HG03342 (cell line): Measurements from ENCODE around the gene NCOR2.

ENCODE experiments used
- ATAC-seq: cut with Tn5 transposase; IDR thresholded peaks from one replicate; pipeline ENCODE4 v1.9.1; 2021; ENCODE audit warnings: mild to moderate bottlenecking, moderate library complexity; ENCODE audit not compliant: unreplicated experiment

The NCOR2 gene

DNA sequence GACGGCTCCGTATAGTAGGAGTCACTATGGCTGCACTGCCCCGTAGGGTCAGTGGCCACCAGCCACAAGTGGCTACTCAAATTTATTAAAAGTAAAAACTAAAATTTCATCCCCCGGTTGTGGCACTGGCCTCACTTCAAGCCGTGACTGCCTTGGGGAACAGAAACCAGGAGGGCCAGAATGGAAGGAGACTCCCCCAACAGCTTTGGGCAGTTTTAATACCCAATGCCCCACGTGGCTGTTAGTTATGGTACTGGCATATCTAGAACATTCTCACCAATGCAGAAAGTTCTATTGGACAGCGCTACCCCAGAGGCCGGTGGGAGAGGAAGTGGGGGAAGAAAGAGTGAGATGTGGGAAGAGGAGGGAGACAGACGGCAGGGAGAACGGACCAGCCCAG is 6.2 kb downstream of the NCOR2 start:
- no peak for ATAC-seq

DNA sequence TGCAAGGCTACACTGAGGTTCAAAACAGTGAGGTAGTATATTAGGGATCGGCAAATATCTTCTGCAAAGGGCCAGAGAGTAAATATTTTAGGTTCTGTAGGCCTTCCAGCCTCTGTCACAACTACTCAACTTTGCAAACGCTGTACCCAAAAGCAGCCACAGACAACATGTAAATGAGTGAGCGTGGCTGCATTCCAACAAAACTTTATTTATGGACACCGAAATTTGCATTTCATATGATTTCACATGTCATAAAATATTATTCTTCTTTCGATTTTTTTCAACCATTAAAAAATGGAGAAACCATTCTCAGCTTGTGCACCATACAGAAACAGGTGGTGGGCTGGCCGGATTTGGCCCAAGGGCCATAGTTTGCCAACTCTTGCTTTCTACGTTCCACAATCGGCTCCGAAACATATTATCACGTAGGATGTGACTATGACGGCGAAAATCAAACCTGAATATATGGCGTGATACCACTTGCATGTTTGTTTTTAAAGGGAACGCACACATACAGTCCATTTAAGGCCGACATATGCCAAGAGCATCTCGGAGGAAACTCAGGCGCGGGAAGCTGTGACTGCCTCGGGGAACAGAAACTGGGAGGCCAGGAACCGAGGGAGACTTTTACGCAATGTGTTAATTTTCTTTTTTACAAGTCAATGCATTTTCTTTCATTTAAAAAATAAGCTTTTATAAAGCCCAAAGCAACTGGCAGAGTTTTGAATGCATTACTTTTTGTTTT is 7.1 kb downstream of the NCOR2 start:
- ATAC-seq: no peak

DNA sequence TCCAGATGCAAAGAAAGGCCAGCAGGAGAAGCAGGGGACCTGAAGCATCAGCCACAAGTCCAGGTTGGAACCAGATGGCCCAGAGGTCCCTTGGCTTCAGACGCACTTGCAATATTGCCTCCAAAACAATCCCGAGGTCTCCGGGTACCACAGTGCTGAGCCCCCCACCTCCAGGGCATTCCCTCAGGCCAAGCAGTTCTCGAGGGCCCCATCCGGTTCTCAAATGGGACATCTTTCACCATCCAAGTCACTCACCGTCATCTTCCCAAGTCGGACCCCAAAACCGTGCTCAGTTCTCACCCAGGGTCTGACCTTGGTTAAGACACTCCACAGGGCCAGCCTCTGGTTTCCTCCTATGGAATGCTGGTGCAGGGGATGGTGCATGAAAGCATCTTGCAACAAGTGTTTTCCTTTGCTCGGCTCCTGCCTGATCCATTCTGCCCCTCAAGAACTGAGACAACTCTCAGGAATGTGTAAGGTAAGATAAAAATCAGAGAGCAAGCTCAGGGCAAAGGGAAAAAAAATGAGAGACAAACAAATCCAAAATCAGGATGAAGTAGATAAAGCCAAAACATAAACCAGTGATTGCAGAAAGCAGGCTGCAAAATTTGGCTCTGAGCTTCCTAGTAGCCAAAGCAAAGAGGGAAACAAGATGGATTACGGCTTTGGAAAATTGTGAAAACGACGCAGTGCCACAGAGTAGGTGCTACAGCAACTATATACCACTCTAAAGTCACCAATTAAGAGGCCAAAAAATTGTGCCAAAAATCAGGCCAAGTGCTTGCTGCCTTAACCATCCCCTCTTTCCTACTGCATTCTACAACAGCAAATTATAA is 8.0 kb downstream of the NCOR2 start:
- ATAC-seq: no peak

DNA sequence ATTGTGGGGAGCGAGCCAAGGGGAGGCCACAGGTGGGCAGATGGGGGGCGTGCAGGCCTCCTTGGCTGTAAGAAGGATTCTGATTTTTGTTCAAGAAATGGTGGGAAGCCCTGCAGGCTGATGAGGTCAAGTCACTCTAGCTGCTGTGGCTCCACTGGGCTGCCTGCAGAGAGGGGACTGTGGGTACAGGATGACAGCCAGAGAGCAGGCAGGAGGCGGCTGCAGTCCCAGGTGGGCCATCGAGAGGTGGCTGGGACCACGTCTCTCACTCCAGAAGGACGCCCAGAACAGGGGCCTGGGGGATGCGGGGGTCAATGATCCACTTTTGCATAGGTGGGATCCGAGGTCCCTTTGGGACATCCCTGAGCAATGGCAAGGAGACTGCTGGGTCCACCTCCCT is 9.1 kb downstream of the NCOR2 start:
- no peak for ATAC-seq

DNA sequence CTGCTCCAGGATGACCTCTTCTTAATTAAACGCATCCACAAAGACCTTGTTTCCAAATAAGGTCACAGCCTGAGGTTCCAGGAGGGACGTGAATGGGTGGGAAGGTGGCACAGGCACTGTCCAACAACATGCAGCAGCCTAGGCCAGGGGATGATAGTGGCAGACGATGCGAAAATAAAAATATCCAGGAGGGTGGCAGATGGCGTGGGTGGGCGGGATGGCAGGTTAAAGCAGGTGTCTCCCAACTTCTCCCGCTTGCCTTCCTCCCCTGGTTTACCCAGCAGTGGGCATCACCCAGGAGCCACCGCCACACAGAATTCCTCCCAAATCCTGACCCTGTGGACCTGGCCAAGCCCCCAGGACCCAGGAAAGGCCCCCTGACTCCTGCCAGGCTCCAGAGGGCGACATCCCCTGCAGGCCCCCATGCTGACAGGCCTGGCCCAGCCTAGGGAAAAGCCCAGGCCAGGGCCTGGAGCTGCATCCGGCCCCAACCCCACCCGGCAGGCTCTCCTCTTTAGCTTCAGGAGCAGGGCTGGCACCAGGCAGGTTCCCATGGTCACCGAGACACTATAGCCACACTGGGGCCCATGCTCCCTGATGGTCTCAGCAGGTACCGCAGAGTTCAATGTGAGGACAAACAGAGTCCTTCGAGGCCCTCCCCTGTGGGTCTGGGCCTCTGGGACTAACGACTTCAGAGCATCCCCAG is 9.7 kb downstream of the NCOR2 start:
- ATAC-seq: no peak

DNA sequence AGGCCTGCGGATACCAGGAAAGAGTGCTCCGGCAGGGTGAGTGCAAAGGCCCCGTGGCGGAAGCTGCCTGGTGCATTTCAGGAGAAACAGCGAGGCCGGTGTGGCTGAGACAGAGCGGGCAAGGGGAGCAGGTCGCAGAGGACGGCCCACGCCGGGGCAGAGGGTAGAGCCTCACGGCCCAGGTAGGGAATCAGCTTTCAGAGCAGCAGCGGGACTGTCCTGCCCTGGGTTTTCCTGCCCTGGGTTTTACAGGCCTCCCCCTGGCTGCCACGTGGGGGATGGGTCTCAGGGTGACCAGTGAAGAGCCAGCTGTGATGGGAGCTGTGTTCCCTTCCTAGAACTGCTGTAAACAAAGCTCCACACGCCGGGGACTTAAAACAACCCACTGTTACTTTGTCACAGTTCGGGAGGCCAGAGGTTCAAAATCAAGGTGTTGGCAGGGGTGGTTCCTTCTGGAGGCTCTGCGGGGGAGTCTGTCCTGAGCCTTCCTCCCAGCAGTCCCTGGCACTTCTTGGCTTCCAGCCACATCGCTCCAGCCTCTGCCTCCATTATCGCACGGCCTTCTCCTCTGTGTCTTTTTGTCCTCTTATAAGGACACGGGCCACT is 10.4 kb downstream of the NCOR2 start:
- ATAC-seq: no peak

DNA sequence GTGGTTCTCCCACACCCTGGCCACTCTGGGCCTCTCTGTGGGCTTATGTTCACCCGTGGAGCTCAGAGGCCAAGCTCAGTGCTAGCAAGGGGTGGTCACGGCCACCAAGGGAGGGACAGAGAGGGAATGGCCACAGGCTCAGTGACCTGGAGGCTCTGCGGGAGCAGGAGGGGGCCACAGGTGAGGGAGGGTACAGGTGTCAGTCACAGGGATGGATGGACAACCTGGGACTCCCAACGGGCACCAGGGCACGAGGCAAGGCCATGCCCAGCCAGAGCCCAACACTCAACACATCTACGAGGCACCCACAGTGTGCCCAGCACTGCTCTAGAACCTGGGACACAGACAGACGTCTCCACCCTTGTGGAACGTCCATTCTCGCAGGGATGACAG is 11.3 kb downstream of the NCOR2 start:
- no peak for ATAC-seq

DNA sequence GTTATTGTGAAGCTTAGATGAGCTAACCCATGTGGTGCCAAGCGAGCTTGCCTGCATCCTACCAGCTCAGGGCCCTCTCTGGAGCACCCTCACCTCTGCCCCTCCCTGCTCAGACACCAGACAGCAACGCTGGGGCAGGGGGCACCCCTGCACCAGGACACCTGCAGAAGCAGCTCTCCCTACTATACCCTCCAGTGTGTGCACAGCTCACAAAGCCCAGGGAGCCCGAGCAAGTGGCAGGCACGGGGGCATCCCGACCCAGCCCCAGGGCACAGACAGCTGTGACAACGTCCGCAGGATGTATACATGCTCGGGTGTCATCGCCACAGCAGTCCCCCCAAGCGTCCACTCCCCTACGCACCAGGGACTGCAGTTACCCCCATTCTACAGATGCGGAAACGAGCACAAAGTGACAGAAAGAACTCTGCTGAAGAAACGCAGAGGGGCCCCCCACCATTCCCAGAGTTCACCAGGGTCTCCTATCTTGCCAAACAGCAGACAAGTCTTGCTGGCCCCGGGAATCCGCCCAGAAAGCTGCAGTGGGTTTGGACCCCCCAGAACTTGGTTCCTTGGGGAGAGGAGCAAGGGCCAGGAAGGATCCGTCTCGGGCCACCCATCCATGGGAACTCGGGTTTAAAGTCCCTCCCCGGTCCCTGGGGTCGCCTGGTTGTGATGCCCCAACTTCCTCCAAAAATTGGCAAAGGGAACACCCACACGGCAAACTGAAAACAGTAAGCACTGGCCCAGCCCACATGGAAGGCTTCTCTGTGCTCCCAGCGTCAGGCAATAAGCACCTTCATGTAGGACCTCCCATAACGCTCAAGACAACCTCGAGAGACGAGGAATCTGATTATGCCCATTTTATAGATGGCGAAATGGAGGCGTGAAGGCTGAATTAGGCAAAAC is 12.0 kb downstream of the NCOR2 start:
- no peak for ATAC-seq

DNA sequence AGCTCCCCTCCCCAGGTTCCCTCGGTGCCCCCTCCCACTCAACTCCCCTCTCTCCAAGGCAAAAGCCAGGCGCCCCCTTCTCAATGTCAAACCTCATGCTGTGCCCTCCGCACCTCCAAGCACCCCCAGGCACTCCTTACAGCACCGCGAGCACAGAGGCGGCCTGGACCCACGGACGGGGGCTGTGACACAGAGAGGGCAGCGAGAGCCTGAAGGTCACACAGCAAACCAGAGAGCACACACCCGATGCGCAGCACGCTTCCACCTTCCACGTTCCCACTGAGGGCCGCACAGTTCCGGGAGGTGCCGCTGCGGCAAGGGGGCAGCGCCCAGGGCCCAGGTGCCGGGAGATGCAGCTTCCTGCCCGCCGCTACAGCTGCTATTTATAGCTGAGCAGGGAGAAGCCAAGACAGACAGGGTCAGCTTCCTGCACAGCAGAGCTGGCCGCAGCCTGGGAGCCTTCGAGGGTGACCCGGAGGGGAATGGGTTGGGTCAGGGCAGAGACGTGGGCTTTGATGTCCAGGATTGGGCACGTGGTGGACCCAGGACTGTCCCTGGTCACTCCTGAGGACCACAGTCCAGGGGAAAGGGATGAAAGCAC is 12.9 kb downstream of the NCOR2 start:
- ATAC-seq: no peak

DNA sequence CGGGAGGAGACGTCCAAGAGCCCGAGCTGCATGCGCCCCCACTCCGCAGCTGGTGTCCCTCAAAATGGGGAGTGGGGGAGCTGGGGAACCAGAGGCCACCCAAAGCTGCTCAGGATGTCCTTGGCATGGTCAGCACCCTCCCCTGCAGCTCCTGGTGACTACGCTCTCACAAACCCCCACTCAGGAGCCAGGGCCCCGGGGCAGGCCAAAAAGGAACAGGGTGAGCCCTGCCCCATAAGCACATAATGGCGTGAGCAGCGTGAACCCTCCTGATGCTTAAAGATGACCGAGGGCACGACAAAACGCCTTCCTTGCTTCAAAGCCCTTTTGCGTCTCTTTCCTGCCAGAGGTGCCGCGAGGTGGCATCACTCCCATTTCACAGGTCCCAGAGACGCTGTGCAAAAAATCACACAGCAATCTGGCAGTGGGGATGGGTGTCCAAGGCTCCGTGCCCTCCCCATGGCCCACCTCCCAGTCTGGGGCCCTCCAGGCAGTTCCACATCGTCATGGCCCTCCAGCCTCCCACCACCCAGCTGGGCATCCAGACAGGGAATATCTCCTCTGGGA is 13.5 kb downstream of the NCOR2 start:
- no peak for ATAC-seq

DNA sequence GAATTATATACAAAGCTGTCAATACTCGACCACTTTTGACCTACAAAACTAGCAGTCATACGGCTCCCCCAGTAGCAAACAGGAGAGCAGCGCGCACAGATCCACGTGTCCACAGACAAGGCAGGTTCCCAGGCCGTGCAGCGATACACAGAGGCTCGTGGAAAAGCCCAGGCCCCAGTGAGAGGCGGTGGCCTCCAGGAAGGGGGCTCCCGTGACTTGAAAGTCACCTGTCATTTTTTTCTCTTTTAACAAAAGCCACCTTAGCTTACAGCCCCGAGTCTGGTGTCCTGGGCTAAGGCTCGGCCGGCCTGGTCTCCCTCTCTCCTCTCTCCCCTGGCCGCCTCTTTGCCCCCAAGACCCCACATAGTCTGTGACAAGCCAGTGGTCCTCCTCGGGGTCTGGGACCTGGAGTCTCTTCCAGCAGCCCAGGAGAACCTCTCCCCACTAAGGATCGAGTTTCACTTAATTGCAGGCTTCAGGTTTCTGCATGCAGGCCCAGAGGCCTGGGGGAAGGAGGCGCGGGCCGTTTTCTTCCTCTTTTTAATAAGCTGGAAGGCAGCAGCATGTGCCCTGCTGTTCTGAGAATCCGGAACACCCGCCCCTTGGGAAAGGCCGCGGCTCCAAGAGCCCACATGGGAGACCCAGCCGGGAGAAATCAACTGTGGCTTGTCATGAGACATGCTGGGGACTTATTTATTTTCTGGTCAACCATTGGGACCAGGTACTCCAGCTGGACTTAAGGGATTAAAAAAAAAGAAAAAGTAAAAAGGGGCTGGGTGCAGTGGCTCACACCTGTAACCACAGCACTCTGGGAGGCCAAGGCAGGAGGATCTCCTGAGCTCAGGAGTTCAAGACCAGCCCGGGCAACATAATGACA is 15.9 kb downstream of the NCOR2 start:
- no peak for ATAC-seq

DNA sequence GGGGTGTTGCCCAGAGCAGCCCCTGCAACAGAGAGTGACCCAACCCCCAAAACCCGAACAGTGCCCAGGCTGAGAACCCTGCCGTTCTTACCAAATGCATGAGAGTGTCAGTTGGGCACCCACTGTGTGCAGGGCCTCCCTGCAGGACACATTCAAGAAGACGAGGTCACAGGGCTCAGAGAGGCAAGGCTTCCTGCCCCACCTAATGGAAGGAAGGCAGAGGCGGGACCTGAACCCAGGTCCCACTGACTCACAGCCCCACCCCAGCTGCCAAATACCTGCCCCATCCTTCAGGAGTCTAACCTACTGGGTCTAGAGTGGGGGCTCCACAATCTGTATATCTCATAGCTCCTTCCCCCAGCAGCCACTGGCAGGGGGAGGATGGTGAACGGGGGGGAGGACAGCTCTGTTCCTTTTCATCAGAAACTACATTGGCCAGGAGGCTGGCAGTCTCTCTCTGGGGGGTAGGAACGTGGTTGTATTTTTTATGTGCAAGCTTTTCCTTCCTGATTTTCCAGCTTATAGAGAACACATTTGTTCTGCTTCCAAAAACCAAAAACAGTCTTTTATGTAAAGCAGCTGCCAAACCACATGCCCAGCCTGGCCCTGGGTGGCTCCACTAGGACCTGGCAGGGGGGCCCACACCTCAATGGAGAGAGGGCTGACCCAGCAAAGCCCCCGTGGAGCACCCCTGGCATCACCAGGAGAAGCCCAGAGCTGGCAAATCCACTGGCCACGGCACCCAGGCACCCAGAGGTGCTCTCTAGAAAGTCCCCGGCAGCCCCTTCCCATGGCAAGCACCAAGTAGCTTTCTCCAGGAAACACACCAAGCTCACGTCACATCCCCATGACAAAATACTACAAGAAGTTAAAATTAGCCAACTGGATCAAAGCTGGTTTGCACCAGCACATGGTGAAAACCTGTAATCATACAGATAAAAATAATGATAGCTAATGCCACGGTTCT is 17.0 kb downstream of the NCOR2 start:
- ATAC-seq: no peak

DNA sequence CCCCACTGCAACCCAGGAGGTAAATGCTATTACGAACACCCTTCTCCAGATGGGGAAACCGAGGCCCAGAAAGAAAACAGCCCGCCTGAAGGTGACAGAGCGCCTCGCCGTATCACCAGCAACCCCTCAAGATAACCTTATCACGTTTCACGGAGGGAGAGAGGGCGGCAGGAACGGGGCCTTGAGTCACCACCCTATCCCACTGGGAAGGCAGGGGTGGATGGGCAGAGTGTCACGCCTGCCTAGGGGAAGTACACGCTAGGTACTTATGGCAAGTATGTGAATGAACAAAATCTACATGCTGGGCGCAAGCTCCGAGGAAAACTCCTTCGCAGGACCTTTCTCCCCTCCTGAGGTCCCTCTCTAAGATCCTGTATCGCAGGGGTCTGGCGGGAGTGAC is 17.8 kb downstream of the NCOR2 start:
- ATAC-seq: no peak

DNA sequence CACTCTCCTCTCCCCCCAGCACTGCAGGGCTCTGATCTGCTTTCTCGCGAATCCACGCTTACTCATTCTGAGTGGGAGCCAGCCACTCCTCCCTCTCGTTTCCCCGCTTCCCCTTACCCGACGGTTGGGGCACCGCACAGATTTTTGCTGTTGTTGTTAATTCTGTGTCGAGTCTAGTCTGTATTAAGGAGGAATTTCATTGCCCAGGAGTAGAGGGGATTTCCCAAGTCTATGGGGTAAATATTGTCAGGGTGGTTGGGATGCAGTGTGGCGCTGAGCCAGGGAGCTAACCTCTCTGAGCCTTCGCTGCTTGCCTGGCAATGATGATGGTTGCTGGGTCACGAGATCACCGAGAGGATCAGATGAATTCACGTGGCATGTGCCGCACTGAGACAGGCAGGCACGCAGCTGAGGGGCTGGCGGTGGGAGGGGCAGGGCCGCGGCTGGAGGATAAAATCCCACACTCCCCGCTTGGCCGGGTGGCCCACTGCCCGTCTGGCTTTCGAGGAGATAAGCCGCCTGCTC is 18.5 kb downstream of the NCOR2 start:
- ATAC-seq: no peak

DNA sequence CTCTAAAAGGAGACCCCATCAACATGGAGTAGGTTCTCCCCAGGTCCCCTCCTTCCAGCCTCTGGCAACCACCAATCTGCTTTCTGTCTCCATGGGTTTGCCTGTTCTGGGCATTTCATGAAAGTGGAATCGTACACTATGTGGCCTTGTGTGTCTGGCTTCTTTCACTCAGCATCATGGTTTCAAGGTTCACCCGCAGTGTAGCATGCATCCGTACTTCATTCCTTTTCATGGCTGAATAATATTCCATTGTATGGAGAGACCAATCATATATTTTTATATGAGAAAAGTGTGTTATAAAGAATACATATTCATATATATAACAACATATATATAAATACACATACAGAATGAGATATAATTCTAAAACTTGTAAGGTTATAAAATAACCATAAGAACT is 19.8 kb downstream of the NCOR2 start:
- ATAC-seq: no peak

DNA sequence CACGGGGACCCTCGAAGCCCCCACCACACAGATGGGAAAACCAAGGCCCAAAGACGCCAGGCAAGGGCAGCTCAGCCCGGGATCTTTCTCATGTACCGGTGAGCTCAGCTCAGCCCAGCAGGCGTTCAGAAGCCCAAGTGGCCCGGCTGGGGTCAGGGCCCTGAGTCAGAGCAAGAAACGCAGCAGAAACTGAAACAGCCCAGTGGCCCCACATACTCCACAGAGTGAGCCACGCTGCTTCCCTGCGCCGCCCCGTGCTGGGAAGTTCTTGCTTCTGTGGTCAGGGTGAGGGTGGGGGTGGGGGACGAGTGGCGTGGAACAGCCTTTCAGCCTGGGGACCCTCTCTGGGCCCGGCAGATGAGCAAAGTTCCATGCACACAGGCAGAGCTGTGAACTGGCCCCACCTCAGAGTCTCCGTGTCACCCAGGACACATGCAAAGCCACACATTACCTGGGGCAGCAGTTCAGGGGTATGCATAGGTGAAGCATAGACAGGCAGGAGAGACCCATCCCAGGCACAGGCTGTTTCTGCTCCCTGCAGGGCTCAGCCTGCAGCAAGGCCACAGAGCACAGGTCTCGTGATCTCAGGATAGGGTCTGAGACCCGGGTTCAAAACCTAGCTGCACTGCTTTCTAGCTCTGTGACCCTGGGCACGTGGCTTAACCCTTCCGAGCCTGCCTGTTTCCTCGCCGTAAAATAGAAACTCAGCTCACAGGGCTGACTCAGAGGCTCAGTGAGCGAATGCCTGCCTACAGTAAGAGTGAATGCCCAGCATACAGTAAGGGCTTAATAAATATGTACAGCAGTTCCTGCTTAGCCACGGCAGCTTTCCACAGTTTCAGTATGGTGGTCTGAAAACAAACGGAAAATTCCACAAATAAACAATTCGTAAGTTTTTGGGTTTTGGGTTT is 21.6 kb downstream of the NCOR2 start:
- ATAC-seq: peak; percentile 86
